Measurements from ENCODE around the gene GPR37. TPM values are rescaled to one million over a fixed set of nuclear protein-coding genes. Genes with fewer than 3 reads are reported as not detected.
A peak's percentile ranks its signal among the peaks of the same experiment; 100 is the strongest.

The GPR37 gene
- total RNA-seq, 8 experiments from 2014 or later, result 0.24 to 23.3 (median 1.3) TPM

GRCh38 chr7:124716894-124717293 lies 48.7 kb downstream of the GPR37 start:
- Histone ChIP-seq H3K4me3 (no peak overlapping the region), H3K27ac (no peak overlapping the region), H3K4me1 (replicated peaks in 1 of 2) (no peaks in the 10 kb centered on the region)
- no peak for ATAC-seq (replicated peaks in 6 of 8)
- 40 to 100% (median 89%) methylated on average over 1 of the region's 1 CpG; no CpG with 5 or more reads in 1 of the 10 experiments for WGBS, 10 experiments
- in situ Hi-C loops (cut with MboI; ENCODE audit: low pct_unique_long_range_greater_than_20kb in 2 of 9, low sequenced_read_pairs in 9 of 9, unreplicated experiment in 9 of 9), result no loop called here

DNA sequence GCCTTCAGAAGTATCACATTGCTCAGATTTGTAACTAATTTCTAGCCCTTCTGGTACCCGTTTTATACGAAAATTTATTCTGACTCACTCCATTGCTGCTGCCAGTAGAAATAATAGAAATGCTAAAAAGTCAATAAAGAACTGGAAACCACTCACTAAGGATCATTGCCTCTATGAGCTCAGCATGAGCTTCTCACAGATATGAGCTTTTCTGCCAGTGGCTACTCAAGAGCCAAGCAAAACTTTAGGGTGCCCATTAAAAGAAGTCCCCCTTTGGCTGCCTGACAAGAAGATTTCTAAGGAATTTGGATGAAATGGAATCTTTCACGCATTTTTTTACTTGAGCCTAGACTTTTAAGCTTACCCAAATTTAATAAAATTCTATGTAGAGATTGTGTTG lies 52.5 kb downstream of the GPR37 start:
- H3K27ac ChIP-seq, result no peak overlapping the region
- ATAC-seq (replicated peaks in 6 of 8), result no peak
- WGBS, 10 experiments, result 5 to 100% (median 78%) methylated on average over 1 to 3 of the region's 3 CpGs; no CpG with 5 or more reads in 2 of the 10 experiments
- H3K4me1 ChIP-seq (replicated peaks in 1 of 2), result no peaks in the 10 kb centered on the region
- no peak overlapping the region for H3K4me3 ChIP-seq
- in situ Hi-C loops (cut with MboI; ENCODE audit: low pct_unique_long_range_greater_than_20kb in 2 of 9, low sequenced_read_pairs in 9 of 9, unreplicated experiment in 9 of 9), result no loop called here

DNA sequence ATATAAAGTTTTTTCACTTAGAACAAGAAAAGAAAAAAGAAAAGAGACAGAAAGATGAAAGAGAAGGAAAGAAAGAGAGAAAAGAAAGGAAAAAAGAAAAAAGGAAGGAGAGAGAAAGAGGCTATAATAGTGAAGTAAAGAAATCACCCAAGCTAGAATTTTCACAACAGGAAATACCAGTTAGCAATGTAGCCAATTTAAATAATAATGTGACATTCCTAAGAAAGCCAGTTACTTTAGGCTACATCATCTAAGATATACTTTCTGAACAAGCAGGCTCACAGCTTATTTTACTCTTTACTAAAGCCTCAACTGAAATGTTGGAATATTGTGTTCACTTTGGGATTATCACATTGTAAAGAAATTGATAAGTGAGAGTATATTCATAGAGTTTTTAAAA lies 53.6 kb downstream of the GPR37 start:
- Histone ChIP-seq H3K4me1 (replicated peaks in 1 of 2) (no peaks in the 10 kb centered on the region), H3K27ac (no peak overlapping the region), H3K4me3 (no peak overlapping the region)
- ATAC-seq (replicated peaks in 6 of 8), result no peak
- in situ Hi-C loops (cut with MboI; ENCODE audit: low pct_unique_long_range_greater_than_20kb in 2 of 9, low sequenced_read_pairs in 9 of 9, unreplicated experiment in 9 of 9), result no loop called here

DNA sequence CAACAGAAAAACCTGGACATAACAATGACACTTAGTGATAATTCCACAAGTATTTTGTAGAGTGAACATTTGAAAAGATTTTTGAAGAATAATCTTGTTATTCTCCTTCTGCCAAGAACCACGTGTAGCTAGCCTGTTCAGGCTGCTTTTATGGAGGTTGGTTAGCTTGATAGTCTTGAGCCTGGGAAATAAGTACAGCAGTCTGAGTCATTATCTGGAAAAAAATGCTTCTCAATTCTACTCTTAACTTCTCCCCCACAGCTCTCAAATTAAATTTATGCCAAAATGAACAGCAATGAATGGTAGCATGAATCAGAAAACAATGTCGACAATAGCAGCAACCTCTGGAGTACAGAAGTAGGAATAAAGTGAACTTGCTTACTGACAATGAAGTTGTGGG lies 63.2 kb downstream of the GPR37 start:
- H3K4me3 ChIP-seq, result no peak overlapping the region
- ATAC-seq (replicated peaks in 6 of 8), result peak in 3 of 8 experiments; percentile 33 to 48 (median 42)
- H3K27ac ChIP-seq, result no peak overlapping the region
- no peaks in the 10 kb centered on the region for H3K4me1 ChIP-seq (replicated peaks in 1 of 2)
- in situ Hi-C loops (cut with MboI; ENCODE audit: low pct_unique_long_range_greater_than_20kb in 2 of 9, low sequenced_read_pairs in 9 of 9, unreplicated experiment in 9 of 9), result no loop called here
- 0 to 100% (median 82%) methylated on average over 1 to 2 of the region's 2 CpGs; no CpG with 5 or more reads in 2 of the 10 experiments for WGBS, 10 experiments

DNA sequence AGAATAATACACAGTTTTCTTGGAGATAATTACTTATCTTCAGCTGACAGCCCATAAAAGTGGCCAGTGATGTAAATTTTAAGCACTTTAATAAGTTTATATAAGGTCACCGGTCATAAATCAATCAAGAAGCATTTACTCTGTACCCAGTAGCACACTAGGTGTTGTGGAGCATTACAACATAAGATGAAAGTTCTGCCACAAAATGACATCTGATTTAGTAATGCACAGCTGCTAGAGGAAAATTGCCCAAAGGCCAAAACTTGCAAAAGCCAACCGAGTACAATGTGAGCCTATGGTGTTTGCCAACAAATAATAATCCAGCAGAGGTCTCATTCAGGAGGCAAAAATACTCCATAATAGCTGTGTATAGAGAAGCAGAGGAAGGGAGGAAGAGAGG lies 63.6 kb downstream of the GPR37 start:
- Histone ChIP-seq H3K4me3 (no peak overlapping the region), H3K27ac (no peak overlapping the region), H3K4me1 (replicated peaks in 1 of 2) (no peaks in the 10 kb centered on the region)
- in situ Hi-C loops (cut with MboI; ENCODE audit: low pct_unique_long_range_greater_than_20kb in 2 of 9, low sequenced_read_pairs in 9 of 9, unreplicated experiment in 9 of 9), result no loop called here
- 0 to 100% (median 55%) methylated on average over 1 to 2 of the region's 2 CpGs; no CpG with 5 or more reads in 4 of the 10 experiments for WGBS, 10 experiments
- peak in 3 of 8 experiments; percentile 66 to 88 (median 79) for ATAC-seq (replicated peaks in 6 of 8)

DNA sequence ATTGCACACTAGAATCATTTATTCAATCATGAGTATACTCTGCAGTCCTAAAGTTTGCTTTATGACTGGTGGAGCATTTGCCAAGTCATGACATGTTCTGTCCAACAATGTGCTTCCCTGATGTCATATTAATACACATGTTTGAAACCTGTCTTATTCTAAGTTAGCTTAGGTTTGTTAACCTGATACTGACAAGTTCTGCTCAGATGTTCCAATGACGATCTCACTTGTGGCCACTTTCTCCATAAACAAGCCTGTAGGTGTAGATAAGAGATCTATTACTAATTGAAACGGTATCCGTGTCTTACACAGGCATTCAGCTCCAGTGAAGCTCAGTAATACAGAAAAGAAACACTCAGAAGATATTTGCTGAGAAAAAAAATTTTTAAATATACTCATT lies 64.9 kb downstream of the GPR37 start:
- no peak for ATAC-seq (replicated peaks in 6 of 8)
- in situ Hi-C loops (cut with MboI; ENCODE audit: low pct_unique_long_range_greater_than_20kb in 2 of 9, low sequenced_read_pairs in 9 of 9, unreplicated experiment in 9 of 9), result no loop called here
- no peak overlapping the region for H3K4me3 ChIP-seq
- 5 to 93% (median 85%) methylated on average over 2 to 3 of the region's 3 CpGs; no CpG with 5 or more reads in 1 of the 10 experiments for WGBS, 10 experiments
- H3K27ac ChIP-seq, result no peak overlapping the region
- H3K4me1 ChIP-seq (replicated peaks in 1 of 2), result no peaks in the 10 kb centered on the region

GRCh38 chr7:124698964-124699363 lies 66.6 kb downstream of the GPR37 start:
- H3K4me1 ChIP-seq (replicated peaks in 1 of 2), result no peaks in the 10 kb centered on the region
- no peak for ATAC-seq (replicated peaks in 6 of 8)
- H3K27ac ChIP-seq, result no peak overlapping the region
- H3K4me3 ChIP-seq, result no peak overlapping the region
- in situ Hi-C loops (cut with MboI; ENCODE audit: low pct_unique_long_range_greater_than_20kb in 2 of 9, low sequenced_read_pairs in 9 of 9, unreplicated experiment in 9 of 9), result no loop called here
- 5 to 100% (median 80%) methylated on average over 1 to 3 of the region's 3 CpGs; no CpG with 5 or more reads in 1 of the 10 experiments for WGBS, 10 experiments

GRCh38 chr7:124697746-124698145 lies 67.8 kb downstream of the GPR37 start:
- in situ Hi-C loops (cut with MboI; ENCODE audit: low pct_unique_long_range_greater_than_20kb in 2 of 9, low sequenced_read_pairs in 9 of 9, unreplicated experiment in 9 of 9), result no loop called here
- ATAC-seq (replicated peaks in 6 of 8), result no peak
- H3K27ac ChIP-seq, result no peak overlapping the region
- no peaks in the 10 kb centered on the region for H3K4me1 ChIP-seq (replicated peaks in 1 of 2)
- WGBS, 10 experiments, result 15 to 100% (median 90%) methylated on average over 1 to 4 of the region's 4 CpGs; no CpG with 5 or more reads in 1 of the 10 experiments
- H3K4me3 ChIP-seq, result no peak overlapping the region

Other genes starting within 250 kb of the GPR37 start
- 10 to 100 TPM; 18.6 to 43.3 (median 28.7) TPM for gene POT1, start 164.0 kb upstream of the GPR37 start, total RNA-seq

Measured in motor neuron (in vitro differentiated cells).